GM23338 (cell line): ENCODE results near the gene NT5C2.
"Not testable (repeated sequence)": the region's sequence is repeated elsewhere in the genome, so short reads cannot be mapped to it uniquely, and the experiment has no call there.

Source experiments
- EZH2 ChIP-seq: fragments of 200-600 bp; sonication (generic); IDR thresholded peaks from one replicate; pipeline ENCODE4 v1.8.0; 2017; ENCODE audit warnings: antibody characterized with exemption, mild to moderate bottlenecking, low read depth; ENCODE audit not compliant: unreplicated experiment
- JUNB ChIP-seq: IDR thresholded peaks from one replicate; pipeline ENCODE4 v1.6.1; 2016; ENCODE audit warnings: antibody characterized with exemption; ENCODE audit not compliant: unreplicated experiment
- POLR2AphosphoS5 ChIP-seq: IDR thresholded peaks from 2 replicates; pipeline ENCODE4 v1.6.1; 2016; ENCODE audit warnings: antibody characterized with exemption, low read depth
- TF ChIP-seq, protein P1 (sequence below), 2 experiments: fragments of 200-600 bp in 1 of 2; sonication (generic) in 1 of 2; conservative IDR thresholded peaks; 2 replicates each; pipeline versions ENCODE4 v1.5.1 to v1.6.1; 2016 to 2017; ENCODE audit warnings: antibody characterized with exemption in 2 of 2, low read depth in 2 of 2, mild to moderate bottlenecking in 2 of 2, moderate library complexity in 1 of 2
- TF ChIP-seq, protein P2 (sequence below): IDR thresholded peaks from 2 replicates; pipeline ENCODE4 v1.6.1; 2016; ENCODE audit warnings: antibody characterized with exemption
- TF ChIP-seq, protein P3 (sequence below): IDR thresholded peaks from one replicate; pipeline ENCODE4 v1.6.1; 2018; ENCODE audit warnings: antibody characterized with exemption; ENCODE audit not compliant: unreplicated experiment
- TF ChIP-seq, protein P4 (sequence below): fragments of 250-450 bp; sonication (Bioruptor Pico); IDR thresholded peaks from 2 replicates; pipeline ENCODE4 v1.5.0; 2020; ENCODE audit warnings: mild to moderate bottlenecking, moderate library complexity

DNA sequence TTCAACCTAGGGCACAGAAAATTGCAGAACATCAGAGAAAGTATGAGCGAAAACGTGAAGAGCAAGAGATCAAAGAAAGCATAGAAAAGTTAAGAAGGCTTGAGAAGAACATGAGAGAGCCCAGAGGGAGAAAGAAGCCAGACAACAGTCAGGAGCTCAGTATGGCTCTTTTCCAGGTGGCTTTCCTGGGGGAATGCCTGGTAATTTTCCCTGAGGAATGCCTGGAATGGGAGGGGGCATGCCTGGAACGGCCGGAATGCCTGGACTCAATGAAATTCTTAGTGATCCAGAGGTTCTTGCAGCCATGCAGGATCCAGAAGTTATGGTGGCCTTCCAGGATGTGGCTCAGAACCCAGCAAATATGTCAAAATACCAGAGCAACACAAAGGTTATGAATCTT is 23.3 kb upstream of the NT5C2 start:
- TF ChIP-seq, protein P1, sequence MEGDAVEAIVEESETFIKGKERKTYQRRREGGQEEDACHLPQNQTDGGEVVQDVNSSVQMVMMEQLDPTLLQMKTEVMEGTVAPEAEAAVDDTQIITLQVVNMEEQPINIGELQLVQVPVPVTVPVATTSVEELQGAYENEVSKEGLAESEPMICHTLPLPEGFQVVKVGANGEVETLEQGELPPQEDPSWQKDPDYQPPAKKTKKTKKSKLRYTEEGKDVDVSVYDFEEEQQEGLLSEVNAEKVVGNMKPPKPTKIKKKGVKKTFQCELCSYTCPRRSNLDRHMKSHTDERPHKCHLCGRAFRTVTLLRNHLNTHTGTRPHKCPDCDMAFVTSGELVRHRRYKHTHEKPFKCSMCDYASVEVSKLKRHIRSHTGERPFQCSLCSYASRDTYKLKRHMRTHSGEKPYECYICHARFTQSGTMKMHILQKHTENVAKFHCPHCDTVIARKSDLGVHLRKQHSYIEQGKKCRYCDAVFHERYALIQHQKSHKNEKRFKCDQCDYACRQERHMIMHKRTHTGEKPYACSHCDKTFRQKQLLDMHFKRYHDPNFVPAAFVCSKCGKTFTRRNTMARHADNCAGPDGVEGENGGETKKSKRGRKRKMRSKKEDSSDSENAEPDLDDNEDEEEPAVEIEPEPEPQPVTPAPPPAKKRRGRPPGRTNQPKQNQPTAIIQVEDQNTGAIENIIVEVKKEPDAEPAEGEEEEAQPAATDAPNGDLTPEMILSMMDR (conservative IDR thresholded peaks at IDR 0.05; ENCODE audit: low read depth in 2 of 2), result not testable (repeated sequence)
- not testable (repeated sequence) for TF ChIP-seq JUNB, POLR2AphosphoS5, EZH2
- TF ChIP-seq, protein P2, sequence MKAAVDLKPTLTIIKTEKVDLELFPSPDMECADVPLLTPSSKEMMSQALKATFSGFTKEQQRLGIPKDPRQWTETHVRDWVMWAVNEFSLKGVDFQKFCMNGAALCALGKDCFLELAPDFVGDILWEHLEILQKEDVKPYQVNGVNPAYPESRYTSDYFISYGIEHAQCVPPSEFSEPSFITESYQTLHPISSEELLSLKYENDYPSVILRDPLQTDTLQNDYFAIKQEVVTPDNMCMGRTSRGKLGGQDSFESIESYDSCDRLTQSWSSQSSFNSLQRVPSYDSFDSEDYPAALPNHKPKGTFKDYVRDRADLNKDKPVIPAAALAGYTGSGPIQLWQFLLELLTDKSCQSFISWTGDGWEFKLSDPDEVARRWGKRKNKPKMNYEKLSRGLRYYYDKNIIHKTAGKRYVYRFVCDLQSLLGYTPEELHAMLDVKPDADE, result not testable (repeated sequence)
- TF ChIP-seq, protein P3, sequence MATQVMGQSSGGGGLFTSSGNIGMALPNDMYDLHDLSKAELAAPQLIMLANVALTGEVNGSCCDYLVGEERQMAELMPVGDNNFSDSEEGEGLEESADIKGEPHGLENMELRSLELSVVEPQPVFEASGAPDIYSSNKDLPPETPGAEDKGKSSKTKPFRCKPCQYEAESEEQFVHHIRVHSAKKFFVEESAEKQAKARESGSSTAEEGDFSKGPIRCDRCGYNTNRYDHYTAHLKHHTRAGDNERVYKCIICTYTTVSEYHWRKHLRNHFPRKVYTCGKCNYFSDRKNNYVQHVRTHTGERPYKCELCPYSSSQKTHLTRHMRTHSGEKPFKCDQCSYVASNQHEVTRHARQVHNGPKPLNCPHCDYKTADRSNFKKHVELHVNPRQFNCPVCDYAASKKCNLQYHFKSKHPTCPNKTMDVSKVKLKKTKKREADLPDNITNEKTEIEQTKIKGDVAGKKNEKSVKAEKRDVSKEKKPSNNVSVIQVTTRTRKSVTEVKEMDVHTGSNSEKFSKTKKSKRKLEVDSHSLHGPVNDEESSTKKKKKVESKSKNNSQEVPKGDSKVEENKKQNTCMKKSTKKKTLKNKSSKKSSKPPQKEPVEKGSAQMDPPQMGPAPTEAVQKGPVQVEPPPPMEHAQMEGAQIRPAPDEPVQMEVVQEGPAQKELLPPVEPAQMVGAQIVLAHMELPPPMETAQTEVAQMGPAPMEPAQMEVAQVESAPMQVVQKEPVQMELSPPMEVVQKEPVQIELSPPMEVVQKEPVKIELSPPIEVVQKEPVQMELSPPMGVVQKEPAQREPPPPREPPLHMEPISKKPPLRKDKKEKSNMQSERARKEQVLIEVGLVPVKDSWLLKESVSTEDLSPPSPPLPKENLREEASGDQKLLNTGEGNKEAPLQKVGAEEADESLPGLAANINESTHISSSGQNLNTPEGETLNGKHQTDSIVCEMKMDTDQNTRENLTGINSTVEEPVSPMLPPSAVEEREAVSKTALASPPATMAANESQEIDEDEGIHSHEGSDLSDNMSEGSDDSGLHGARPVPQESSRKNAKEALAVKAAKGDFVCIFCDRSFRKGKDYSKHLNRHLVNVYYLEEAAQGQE, result not testable (repeated sequence)
- TF ChIP-seq, protein P4, sequence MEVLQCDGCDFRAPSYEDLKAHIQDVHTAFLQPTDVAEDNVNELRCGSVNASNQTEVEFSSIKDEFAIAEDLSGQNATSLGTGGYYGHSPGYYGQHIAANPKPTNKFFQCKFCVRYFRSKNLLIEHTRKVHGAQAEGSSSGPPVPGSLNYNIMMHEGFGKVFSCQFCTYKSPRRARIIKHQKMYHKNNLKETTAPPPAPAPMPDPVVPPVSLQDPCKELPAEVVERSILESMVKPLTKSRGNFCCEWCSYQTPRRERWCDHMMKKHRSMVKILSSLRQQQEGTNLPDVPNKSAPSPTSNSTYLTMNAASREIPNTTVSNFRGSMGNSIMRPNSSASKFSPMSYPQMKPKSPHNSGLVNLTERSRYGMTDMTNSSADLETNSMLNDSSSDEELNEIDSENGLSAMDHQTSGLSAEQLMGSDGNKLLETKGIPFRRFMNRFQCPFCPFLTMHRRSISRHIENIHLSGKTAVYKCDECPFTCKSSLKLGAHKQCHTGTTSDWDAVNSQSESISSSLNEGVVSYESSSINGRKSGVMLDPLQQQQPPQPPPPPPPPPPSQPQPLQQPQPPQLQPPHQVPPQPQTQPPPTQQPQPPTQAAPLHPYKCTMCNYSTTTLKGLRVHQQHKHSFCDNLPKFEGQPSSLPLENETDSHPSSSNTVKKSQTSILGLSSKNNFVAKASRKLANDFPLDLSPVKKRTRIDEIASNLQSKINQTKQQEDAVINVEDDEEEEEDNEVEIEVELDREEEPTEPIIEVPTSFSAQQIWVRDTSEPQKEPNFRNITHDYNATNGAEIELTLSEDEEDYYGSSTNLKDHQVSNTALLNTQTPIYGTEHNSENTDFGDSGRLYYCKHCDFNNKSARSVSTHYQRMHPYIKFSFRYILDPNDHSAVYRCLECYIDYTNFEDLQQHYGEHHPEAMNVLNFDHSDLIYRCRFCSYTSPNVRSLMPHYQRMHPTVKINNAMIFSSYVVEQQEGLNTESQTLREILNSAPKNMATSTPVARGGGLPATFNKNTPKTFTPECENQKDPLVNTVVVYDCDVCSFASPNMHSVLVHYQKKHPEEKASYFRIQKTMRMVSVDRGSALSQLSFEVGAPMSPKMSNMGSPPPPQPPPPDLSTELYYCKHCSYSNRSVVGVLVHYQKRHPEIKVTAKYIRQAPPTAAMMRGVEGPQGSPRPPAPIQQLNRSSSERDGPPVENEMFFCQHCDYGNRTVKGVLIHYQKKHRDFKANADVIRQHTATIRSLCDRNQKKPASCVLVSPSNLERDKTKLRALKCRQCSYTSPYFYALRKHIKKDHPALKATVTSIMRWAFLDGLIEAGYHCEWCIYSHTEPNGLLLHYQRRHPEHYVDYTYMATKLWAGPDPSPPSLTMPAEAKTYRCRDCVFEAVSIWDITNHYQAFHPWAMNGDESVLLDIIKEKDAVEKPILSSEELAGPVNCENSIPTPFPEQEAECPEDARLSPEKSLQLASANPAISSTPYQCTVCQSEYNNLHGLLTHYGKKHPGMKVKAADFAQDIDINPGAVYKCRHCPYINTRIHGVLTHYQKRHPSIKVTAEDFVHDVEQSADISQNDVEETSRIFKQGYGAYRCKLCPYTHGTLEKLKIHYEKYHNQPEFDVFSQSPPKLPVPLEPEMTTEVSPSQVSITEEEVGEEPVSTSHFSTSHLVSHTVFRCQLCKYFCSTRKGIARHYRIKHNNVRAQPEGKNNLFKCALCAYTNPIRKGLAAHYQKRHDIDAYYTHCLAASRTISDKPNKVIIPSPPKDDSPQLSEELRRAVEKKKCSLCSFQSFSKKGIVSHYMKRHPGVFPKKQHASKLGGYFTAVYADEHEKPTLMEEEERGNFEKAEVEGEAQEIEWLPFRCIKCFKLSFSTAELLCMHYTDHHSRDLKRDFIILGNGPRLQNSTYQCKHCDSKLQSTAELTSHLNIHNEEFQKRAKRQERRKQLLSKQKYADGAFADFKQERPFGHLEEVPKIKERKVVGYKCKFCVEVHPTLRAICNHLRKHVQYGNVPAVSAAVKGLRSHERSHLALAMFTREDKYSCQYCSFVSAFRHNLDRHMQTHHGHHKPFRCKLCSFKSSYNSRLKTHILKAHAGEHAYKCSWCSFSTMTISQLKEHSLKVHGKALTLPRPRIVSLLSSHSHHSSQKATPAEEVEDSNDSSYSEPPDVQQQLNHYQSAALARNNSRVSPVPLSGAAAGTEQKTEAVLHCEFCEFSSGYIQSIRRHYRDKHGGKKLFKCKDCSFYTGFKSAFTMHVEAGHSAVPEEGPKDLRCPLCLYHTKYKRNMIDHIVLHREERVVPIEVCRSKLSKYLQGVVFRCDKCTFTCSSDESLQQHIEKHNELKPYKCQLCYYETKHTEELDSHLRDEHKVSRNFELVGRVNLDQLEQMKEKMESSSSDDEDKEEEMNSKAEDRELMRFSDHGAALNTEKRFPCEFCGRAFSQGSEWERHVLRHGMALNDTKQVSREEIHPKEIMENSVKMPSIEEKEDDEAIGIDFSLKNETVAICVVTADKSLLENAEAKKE (CRISPR knock-in tag), result not testable (repeated sequence)
